Prostate gland (tissue), 2 donors: Measurements from ENCODE around the gene TSHZ3.

Source experiments
- POLR2AphosphoS5 ChIP-seq: sonication (generic); formaldehyde crosslinking; IDR thresholded peaks from one replicate; pipeline ENCODE4 v1.6.1; 2017; ENCODE audit warnings: antibody characterized with exemption
- TF ChIP-seq, protein P1 (sequence below), 4 experiments: fragments of 200-600 bp in 2 of 4; fragments of 450-650 bp in 2 of 4; sonication (generic) in 2 of 4; IDR thresholded peaks; 1 replicate in 3 of 4; 2 replicates in 1 of 4; pipeline ENCODE4 v1.5.1; 2016 to 2019; ENCODE audit warnings: antibody characterized with exemption in 4 of 4, mild to moderate bottlenecking in 2 of 4, moderate library complexity in 2 of 4

DNA sequence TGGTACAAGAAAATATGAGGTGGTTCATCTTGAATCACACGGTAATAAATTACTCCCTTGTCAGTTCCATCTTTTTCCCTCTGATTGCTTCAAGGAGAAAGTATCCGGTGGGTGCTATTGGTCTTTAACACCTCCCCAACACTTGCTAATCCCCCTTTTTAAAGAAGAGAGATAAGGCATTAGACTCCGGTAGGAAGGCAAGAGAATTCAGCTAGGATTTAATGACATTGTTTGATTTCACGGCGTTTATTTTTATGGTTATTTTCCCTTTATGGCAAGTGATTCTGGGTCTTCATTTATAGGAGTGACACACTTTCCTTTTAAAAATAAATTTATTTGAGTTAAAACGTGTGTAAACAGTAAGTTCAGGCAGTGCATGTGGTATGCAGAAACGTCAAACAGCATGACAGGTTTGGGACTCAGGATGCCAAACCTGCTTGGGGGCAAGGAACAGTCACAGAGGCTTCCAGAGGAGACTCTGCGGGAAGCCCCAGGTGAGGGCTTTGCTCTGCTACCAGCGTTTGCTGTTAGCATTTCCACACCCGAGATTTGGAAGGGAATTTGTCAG lies 36.5 kb downstream of the TSHZ3 start:
- TF ChIP-seq, protein P1, sequence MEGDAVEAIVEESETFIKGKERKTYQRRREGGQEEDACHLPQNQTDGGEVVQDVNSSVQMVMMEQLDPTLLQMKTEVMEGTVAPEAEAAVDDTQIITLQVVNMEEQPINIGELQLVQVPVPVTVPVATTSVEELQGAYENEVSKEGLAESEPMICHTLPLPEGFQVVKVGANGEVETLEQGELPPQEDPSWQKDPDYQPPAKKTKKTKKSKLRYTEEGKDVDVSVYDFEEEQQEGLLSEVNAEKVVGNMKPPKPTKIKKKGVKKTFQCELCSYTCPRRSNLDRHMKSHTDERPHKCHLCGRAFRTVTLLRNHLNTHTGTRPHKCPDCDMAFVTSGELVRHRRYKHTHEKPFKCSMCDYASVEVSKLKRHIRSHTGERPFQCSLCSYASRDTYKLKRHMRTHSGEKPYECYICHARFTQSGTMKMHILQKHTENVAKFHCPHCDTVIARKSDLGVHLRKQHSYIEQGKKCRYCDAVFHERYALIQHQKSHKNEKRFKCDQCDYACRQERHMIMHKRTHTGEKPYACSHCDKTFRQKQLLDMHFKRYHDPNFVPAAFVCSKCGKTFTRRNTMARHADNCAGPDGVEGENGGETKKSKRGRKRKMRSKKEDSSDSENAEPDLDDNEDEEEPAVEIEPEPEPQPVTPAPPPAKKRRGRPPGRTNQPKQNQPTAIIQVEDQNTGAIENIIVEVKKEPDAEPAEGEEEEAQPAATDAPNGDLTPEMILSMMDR (IDR thresholded peaks at IDR 0.05), result no peak
- TF ChIP-seq POLR2AphosphoS5, result no peak
